ENCODE data around the gene TXLNA. TPM values are rescaled to one million over a fixed set of nuclear protein-coding genes. Genes with fewer than 3 reads are reported as not detected.

TXLNA gene
- total RNA-seq, 2 experiments from 2014 or later = 47.3 to 47.5 TPM

- BruUV-seq (replicated peaks) = no TSS peak
- no peak for DNase-seq (ENCODE audit: low spot score)
- H3K36me3 ChIP-seq (ENCODE audit: insufficient read depth, low read length) = peaks cover 72% of the 10 kb centered on the region
- no peaks in the 10 kb centered on the region for H3K79me2 ChIP-seq (ENCODE audit: insufficient read depth, low read depth, low read length)
- no peak overlapping the region for H3K4me3 ChIP-seq (ENCODE audit: low read depth, low read length, poor library complexity, severe bottlenecking)
- TF ChIP-seq CTCF (conservative IDR thresholded peaks at IDR 0.05; ENCODE audit: low read length) (no peak), EZH2phosphoT487 (IDR thresholded peaks at IDR 0.05; ENCODE audit: borderline replicate concordance, low read depth, low read length) (no peak)
- no peaks in the 10 kb centered on the region for H3K9me3 ChIP-seq (ENCODE audit: low read length)
- ChIA-PET CTCF (ENCODE audit: unreplicated experiment) (no interaction called here), POLR2A (no interaction called here)
- no peak overlapping the region for H2AFZ ChIP-seq (ENCODE audit: low read length)
- H3K27ac ChIP-seq (ENCODE audit: low read depth, low read length, poor library complexity, severe bottlenecking) = no peak overlapping the region
- H3K9me2 ChIP-seq (ENCODE audit: insufficient read depth, low read length) = no peaks in the 10 kb centered on the region
- H4K20me1 ChIP-seq (ENCODE audit: insufficient read depth, low read length) = no peaks in the 10 kb centered on the region
- no peak overlapping the region for H3K4me2 ChIP-seq (ENCODE audit: low read length)
- H3K4me1 ChIP-seq (ENCODE audit: insufficient read depth, low read length, poor library complexity, severe bottlenecking) = no peaks in the 10 kb centered on the region
- intact Hi-C loops (cut with micrococcal nuclease; ENCODE audit: unreplicated experiment) = no loop called here
These were observed 52.5 kb downstream of the TXLNA start for GRCh38 chr1:32231843-32232432.

GRCh38 chr1:32232558-32233304, 53.3 kb downstream of the TXLNA start:
- POLR2A ChIA-PET = no interaction called here
- intact Hi-C loops (cut with micrococcal nuclease; ENCODE audit: unreplicated experiment) = no loop called here
- CTCF ChIA-PET (ENCODE audit: unreplicated experiment) = no interaction called here
- Histone ChIP-seq H4K20me1 (ENCODE audit: insufficient read depth, low read length) (no peaks in the 10 kb centered on the region), H3K27ac (ENCODE audit: low read depth, low read length, poor library complexity, severe bottlenecking) (no peak overlapping the region), H3K36me3 (ENCODE audit: insufficient read depth, low read length) (peaks cover 65% of the 10 kb centered on the region), H3K9me2 (ENCODE audit: insufficient read depth, low read length) (no peaks in the 10 kb centered on the region), H3K4me1 (ENCODE audit: insufficient read depth, low read length, poor library complexity, severe bottlenecking) (no peaks in the 10 kb centered on the region), H3K79me2 (ENCODE audit: insufficient read depth, low read depth, low read length) (no peaks in the 10 kb centered on the region), H2AFZ (ENCODE audit: low read length) (no peak overlapping the region), H3K4me2 (ENCODE audit: low read length) (no peak overlapping the region), H3K4me3 (ENCODE audit: low read depth, low read length, poor library complexity, severe bottlenecking) (no peak overlapping the region), H3K9me3 (ENCODE audit: low read length) (no peaks in the 10 kb centered on the region)
- BruUV-seq (replicated peaks) = no TSS peak
- TF ChIP-seq CTCF (conservative IDR thresholded peaks at IDR 0.05; ENCODE audit: low read length) (no peak), EZH2phosphoT487 (IDR thresholded peaks at IDR 0.05; ENCODE audit: borderline replicate concordance, low read depth, low read length) (no peak)
- DNase-seq (ENCODE audit: low spot score) = no peak

GRCh38 chr1:32234792-32235191, 55.3 kb downstream of the TXLNA start:
- BruUV-seq (replicated peaks) = no TSS peak
- CTCF ChIA-PET (ENCODE audit: unreplicated experiment) = no interaction called here
- no peak overlapping the region for H3K4me3 ChIP-seq (ENCODE audit: low read depth, low read length, poor library complexity, severe bottlenecking)
- peaks cover 7% of the 10 kb centered on the region for H3K4me1 ChIP-seq (ENCODE audit: insufficient read depth, low read length, poor library complexity, severe bottlenecking)
- H4K20me1 ChIP-seq (ENCODE audit: insufficient read depth, low read length) = no peaks in the 10 kb centered on the region
- no peaks in the 10 kb centered on the region for H3K9me2 ChIP-seq (ENCODE audit: insufficient read depth, low read length)
- no peak overlapping the region for H2AFZ ChIP-seq (ENCODE audit: low read length)
- intact Hi-C loops (cut with micrococcal nuclease; ENCODE audit: unreplicated experiment) = no loop called here
- peaks cover 46% of the 10 kb centered on the region for H3K36me3 ChIP-seq (ENCODE audit: insufficient read depth, low read length)
- no peak overlapping the region for H3K27ac ChIP-seq (ENCODE audit: low read depth, low read length, poor library complexity, severe bottlenecking)
- TF ChIP-seq EZH2phosphoT487 (IDR thresholded peaks at IDR 0.05; ENCODE audit: borderline replicate concordance, low read depth, low read length) = no peak
- no peak for TF ChIP-seq CTCF (conservative IDR thresholded peaks at IDR 0.05; ENCODE audit: low read length)
- no peaks in the 10 kb centered on the region for H3K9me3 ChIP-seq (ENCODE audit: low read length)
- no peaks in the 10 kb centered on the region for H3K79me2 ChIP-seq (ENCODE audit: insufficient read depth, low read depth, low read length)
- no peak overlapping the region for H3K4me2 ChIP-seq (ENCODE audit: low read length)
- no peak for DNase-seq (ENCODE audit: low spot score)
- POLR2A ChIA-PET = no interaction called here

Measured in OCI-LY7 (cell line).